ENCODE measurements around the gene FGF23.
A peak's percentile ranks its signal among the peaks of the same experiment; 100 is the strongest.

The FGF23 gene

GRCh38 chr12:4380332-4380731, 820 bp upstream of the FGF23 start:
- Histone ChIP-seq H3K27ac (ENCODE audit: low read length) (no peak overlapping the region), H3K4me3 (ENCODE audit: low read length) (no peak overlapping the region), H3K9ac (ENCODE audit: low read length) (no peak overlapping the region), H3K27me3 (ENCODE audit: control insufficient read depth, insufficient read depth, low read length) (no peaks in the 10 kb centered on the region), H3K9me3 (ENCODE audit: control insufficient read depth, low read depth, low read length) (no peaks in the 10 kb centered on the region), H3K36me3 (ENCODE audit: control insufficient read depth, low read depth, low read length) (no peaks in the 10 kb centered on the region), H3K4me1 (ENCODE audit: control insufficient read depth, low read depth, low read length) (peaks cover 5% of the 10 kb centered on the region)

- peaks cover 5% of the 10 kb centered on the region for H3K4me1 ChIP-seq (ENCODE audit: control insufficient read depth, low read depth, low read length)
- H3K9me3 ChIP-seq (ENCODE audit: control insufficient read depth, low read depth, low read length): no peaks in the 10 kb centered on the region
- no peaks in the 10 kb centered on the region for H3K27me3 ChIP-seq (ENCODE audit: control insufficient read depth, insufficient read depth, low read length)
Observed at GRCh38 chr12:4378772-4379171, 740 bp downstream of the FGF23 start.

DNA sequence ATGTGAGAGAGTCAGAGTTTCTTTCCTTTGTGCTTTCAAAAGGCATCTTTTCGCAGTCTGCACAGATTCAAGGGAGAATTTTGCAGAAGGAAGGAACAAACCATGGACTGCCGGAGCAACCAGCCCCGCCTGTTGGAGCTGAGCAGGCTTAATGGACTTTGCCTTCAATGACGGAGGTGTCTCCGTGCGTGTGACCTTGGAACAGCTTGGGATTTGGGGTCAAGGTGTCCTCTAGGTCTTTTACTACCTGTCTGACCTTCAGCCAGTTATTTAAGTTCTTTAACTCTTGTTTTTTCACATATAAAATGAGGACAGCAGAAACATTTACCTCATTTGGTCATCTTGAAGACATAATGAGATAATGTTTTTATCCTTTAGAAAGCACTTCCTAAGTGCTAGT, 4.1 kb downstream of the FGF23 start:
- Histone ChIP-seq H3K36me3 (ENCODE audit: control insufficient read depth, low read depth, low read length) (no peaks in the 10 kb centered on the region), H3K4me1 (ENCODE audit: control insufficient read depth, low read depth, low read length) (peaks cover 5% of the 10 kb centered on the region), H3K27ac (ENCODE audit: low read length) (no peak overlapping the region), H3K4me3 (ENCODE audit: low read length) (no peak overlapping the region), H3K9ac (ENCODE audit: low read length) (no peak overlapping the region), H3K27me3 (ENCODE audit: control insufficient read depth, insufficient read depth, low read length) (no peaks in the 10 kb centered on the region), H3K9me3 (ENCODE audit: control insufficient read depth, low read depth, low read length) (no peaks in the 10 kb centered on the region)

More at GRCh38 chr12:4378772-4379171, 740 bp downstream of the FGF23 start:
- H3K4me3 ChIP-seq (ENCODE audit: low read length): peak overlapping the region; percentile 15
- H3K36me3 ChIP-seq (ENCODE audit: control insufficient read depth, low read depth, low read length): no peaks in the 10 kb centered on the region
- no peak overlapping the region for H3K9ac ChIP-seq (ENCODE audit: low read length)
- no peak overlapping the region for H3K27ac ChIP-seq (ENCODE audit: low read length)

GRCh38 chr12:4372653-4373052, 6.9 kb downstream of the FGF23 start:
- Histone ChIP-seq H3K27ac (ENCODE audit: low read length) (no peak overlapping the region), H3K4me3 (ENCODE audit: low read length) (no peak overlapping the region), H3K36me3 (ENCODE audit: control insufficient read depth, low read depth, low read length) (no peaks in the 10 kb centered on the region), H3K9ac (ENCODE audit: low read length) (no peak overlapping the region), H3K4me1 (ENCODE audit: control insufficient read depth, low read depth, low read length) (no peaks in the 10 kb centered on the region), H3K27me3 (ENCODE audit: control insufficient read depth, insufficient read depth, low read length) (no peaks in the 10 kb centered on the region), H3K9me3 (ENCODE audit: control insufficient read depth, low read depth, low read length) (no peaks in the 10 kb centered on the region)

DNA sequence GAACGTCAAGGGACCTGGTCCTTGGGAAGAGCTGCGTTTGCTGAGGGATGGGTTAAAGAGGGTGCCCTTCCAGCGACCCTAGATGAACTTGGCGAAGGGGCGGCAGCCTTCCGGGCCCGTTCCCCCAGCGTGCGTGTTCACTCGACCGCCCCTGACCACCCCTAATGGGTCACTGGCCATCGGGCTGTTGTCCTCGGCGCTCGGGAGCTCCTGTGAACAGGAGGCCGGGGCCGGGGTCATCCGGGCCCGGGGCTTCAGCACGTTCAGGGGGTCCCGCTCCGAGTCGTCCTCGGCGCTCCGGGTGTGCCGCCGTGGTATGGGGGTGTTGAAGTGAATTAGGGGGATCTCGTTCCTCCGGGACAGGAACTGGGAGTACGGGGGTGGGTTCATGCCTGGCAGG, 9.2 kb downstream of the FGF23 start:
- Histone ChIP-seq H3K9ac (ENCODE audit: low read length) (no peak overlapping the region), H3K9me3 (ENCODE audit: control insufficient read depth, low read depth, low read length) (no peaks in the 10 kb centered on the region), H3K27me3 (ENCODE audit: control insufficient read depth, insufficient read depth, low read length) (no peaks in the 10 kb centered on the region), H3K4me1 (ENCODE audit: control insufficient read depth, low read depth, low read length) (no peaks in the 10 kb centered on the region), H3K4me3 (ENCODE audit: low read length) (no peak overlapping the region), H3K27ac (ENCODE audit: low read length) (no peak overlapping the region), H3K36me3 (ENCODE audit: control insufficient read depth, low read depth, low read length) (no peaks in the 10 kb centered on the region)

DNA sequence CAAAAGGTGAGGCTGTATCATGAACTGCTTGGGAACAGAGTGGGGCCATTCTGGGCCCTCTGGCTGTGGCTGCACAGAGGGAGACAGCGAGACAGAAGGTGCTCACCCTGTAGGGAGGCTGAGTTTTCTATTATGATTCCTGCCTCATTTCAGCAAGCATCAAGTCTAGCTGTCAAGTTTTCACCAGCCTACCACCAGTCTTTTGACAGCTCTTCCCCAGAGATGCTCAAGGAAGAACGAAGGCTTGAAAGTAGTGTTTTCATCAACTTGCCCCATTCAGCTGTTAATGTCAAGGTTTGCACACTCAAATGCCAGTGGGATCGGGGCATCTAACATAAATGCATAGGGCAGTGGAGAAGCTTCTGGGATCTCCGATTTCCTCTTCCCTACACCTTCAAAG, 10.0 kb downstream of the FGF23 start:
- no peak overlapping the region for H3K27ac ChIP-seq (ENCODE audit: low read length)
- no peak overlapping the region for H3K9ac ChIP-seq (ENCODE audit: low read length)
- H3K36me3 ChIP-seq (ENCODE audit: control insufficient read depth, low read depth, low read length): no peaks in the 10 kb centered on the region
- H3K27me3 ChIP-seq (ENCODE audit: control insufficient read depth, insufficient read depth, low read length): no peaks in the 10 kb centered on the region
- H3K4me1 ChIP-seq (ENCODE audit: control insufficient read depth, low read depth, low read length): no peaks in the 10 kb centered on the region
- no peaks in the 10 kb centered on the region for H3K9me3 ChIP-seq (ENCODE audit: control insufficient read depth, low read depth, low read length)
- no peak overlapping the region for H3K4me3 ChIP-seq (ENCODE audit: low read length)

DNA sequence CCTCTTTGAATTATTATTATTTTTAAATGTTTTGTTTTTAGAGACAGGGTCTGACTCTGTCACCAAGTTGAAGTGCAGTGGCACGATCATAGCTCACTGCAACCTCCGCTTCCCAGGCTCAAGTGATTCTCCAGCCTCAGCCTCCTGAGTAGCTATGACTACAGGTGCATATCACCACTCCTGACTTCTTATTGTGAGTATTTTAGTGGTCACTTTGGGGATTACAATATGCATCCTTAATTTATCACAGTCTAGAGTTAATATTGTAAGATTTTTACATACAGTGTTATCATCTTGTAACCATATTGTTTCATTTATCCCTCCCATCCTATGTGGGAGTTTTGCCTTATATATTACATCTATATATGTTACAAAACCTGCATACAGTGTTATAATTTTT, 13.4 kb downstream of the FGF23 start:
- H3K4me1 ChIP-seq (ENCODE audit: control insufficient read depth, low read depth, low read length): no peaks in the 10 kb centered on the region
- no peaks in the 10 kb centered on the region for H3K36me3 ChIP-seq (ENCODE audit: control insufficient read depth, low read depth, low read length)
- no peaks in the 10 kb centered on the region for H3K27me3 ChIP-seq (ENCODE audit: control insufficient read depth, insufficient read depth, low read length)
- no peak overlapping the region for H3K9ac ChIP-seq (ENCODE audit: low read length)
- H3K27ac ChIP-seq (ENCODE audit: low read length): no peak overlapping the region
- H3K9me3 ChIP-seq (ENCODE audit: control insufficient read depth, low read depth, low read length): no peaks in the 10 kb centered on the region
- H3K4me3 ChIP-seq (ENCODE audit: low read length): no peak overlapping the region

DNA sequence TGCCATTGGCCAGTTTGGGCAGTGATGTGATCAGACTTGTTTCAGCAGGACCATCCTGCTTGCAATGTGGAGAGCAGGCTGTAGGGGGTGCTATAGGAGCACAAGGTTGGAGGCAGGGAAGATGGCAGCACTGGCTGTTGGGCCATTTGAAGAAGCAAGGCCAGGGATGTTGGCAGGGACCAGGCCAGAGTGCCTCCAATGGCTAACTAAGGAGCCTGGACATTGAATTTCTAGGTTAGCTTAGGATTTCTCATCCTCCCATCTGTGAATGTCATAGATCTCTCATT, 23.5 kb downstream of the FGF23 start:
- Histone ChIP-seq H3K9me3 (ENCODE audit: control insufficient read depth, low read depth, low read length) (no peaks in the 10 kb centered on the region), H3K4me3 (ENCODE audit: low read length) (no peak overlapping the region), H3K27ac (ENCODE audit: low read length) (no peak overlapping the region), H3K36me3 (ENCODE audit: control insufficient read depth, low read depth, low read length) (peaks cover 25% of the 10 kb centered on the region), H3K9ac (ENCODE audit: low read length) (no peak overlapping the region), H3K4me1 (ENCODE audit: control insufficient read depth, low read depth, low read length) (no peaks in the 10 kb centered on the region), H3K27me3 (ENCODE audit: control insufficient read depth, insufficient read depth, low read length) (no peaks in the 10 kb centered on the region)

GRCh38 chr12:4355156-4356040, 24.1 kb downstream of the FGF23 start:
- Histone ChIP-seq H3K4me3 (ENCODE audit: low read length) (no peak overlapping the region), H3K9me3 (ENCODE audit: control insufficient read depth, low read depth, low read length) (no peaks in the 10 kb centered on the region), H3K9ac (ENCODE audit: low read length) (no peak overlapping the region), H3K4me1 (ENCODE audit: control insufficient read depth, low read depth, low read length) (no peaks in the 10 kb centered on the region), H3K27me3 (ENCODE audit: control insufficient read depth, insufficient read depth, low read length) (no peaks in the 10 kb centered on the region), H3K27ac (ENCODE audit: low read length) (no peak overlapping the region), H3K36me3 (ENCODE audit: control insufficient read depth, low read depth, low read length) (peaks cover 29% of the 10 kb centered on the region)

DNA sequence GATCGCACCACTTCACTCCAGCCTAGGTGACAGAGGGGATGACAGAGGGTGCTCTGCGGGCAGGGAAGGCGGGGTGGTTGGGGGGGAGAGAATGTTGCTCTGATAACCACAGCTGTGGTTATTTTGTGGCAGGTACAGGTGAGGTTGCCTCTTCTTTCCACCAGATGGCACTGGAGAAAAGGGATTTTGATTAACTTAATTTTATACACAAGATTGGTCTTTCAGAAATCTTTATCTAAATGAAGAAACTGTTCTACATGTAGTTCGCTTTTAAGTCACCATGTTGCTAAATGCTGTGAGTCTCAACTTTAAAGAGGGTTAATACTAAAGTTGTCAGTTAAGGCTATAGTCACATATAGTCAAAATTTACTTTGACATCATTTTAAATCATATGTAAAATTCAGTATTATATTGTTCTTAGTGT, 25.7 kb downstream of the FGF23 start:
- H3K9me3 ChIP-seq (ENCODE audit: control insufficient read depth, low read depth, low read length): no peaks in the 10 kb centered on the region
- peaks cover 40% of the 10 kb centered on the region for H3K36me3 ChIP-seq (ENCODE audit: control insufficient read depth, low read depth, low read length)
- H3K27me3 ChIP-seq (ENCODE audit: control insufficient read depth, insufficient read depth, low read length): no peaks in the 10 kb centered on the region
- no peaks in the 10 kb centered on the region for H3K4me1 ChIP-seq (ENCODE audit: control insufficient read depth, low read depth, low read length)
- no peak overlapping the region for H3K27ac ChIP-seq (ENCODE audit: low read length)
- no peak overlapping the region for H3K4me3 ChIP-seq (ENCODE audit: low read length)
- H3K9ac ChIP-seq (ENCODE audit: low read length): no peak overlapping the region

DNA sequence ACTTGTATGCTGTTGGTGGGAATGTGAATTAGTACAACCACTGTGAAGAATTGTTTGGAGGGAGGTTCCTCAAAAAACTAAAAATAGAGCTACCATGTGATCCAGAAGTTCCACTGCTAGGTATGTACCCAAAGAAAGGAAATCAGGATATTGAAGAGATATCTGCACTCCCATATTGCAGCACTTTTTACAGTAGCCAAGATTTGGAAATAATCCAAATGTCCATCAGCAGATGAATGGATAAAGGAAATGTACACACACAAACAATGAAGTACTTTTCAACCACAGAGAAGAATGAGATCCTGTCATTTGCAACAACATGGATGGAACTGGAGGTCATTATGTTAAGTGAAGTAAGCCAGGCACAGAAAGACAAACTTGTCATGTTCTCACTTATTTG, 32.6 kb downstream of the FGF23 start:
- no peak overlapping the region for H3K27ac ChIP-seq (ENCODE audit: low read length)
- H3K9ac ChIP-seq (ENCODE audit: low read length): no peak overlapping the region
- H3K9me3 ChIP-seq (ENCODE audit: control insufficient read depth, low read depth, low read length): peaks cover 4% of the 10 kb centered on the region
- no peaks in the 10 kb centered on the region for H3K4me1 ChIP-seq (ENCODE audit: control insufficient read depth, low read depth, low read length)
- H3K27me3 ChIP-seq (ENCODE audit: control insufficient read depth, insufficient read depth, low read length): no peaks in the 10 kb centered on the region
- H3K4me3 ChIP-seq (ENCODE audit: low read length): no peak overlapping the region
- peaks cover 27% of the 10 kb centered on the region for H3K36me3 ChIP-seq (ENCODE audit: control insufficient read depth, low read depth, low read length)

GRCh38 chr12:4331842-4332241, 47.7 kb downstream of the FGF23 start:
- Histone ChIP-seq H3K9ac (ENCODE audit: low read length) (no peak overlapping the region), H3K36me3 (ENCODE audit: control insufficient read depth, low read depth, low read length) (peaks cover 12% of the 10 kb centered on the region), H3K9me3 (ENCODE audit: control insufficient read depth, low read depth, low read length) (no peaks in the 10 kb centered on the region), H3K27ac (ENCODE audit: low read length) (no peak overlapping the region), H3K4me3 (ENCODE audit: low read length) (no peak overlapping the region), H3K4me1 (ENCODE audit: control insufficient read depth, low read depth, low read length) (no peaks in the 10 kb centered on the region), H3K27me3 (ENCODE audit: control insufficient read depth, insufficient read depth, low read length) (no peaks in the 10 kb centered on the region)

Data from iPS-18a (cell line).